IPS-18a (cell line): ENCODE data around the gene ASRGL1.
"Not testable (repeated sequence)": the region's sequence is repeated elsewhere in the genome, so short reads cannot be mapped to it uniquely, and the experiment has no call there.

Experiments used
- H3K27ac ChIP-seq: one replicate; pipeline ENCODE4 v1.5.1; 2013; ENCODE audit warnings: low read length
- H3K27me3 ChIP-seq: one replicate; pipeline ENCODE4 v1.6.1; 2013; ENCODE audit warnings: mild to moderate bottlenecking, low read length; ENCODE audit not compliant: control insufficient read depth, insufficient read depth
- H3K36me3 ChIP-seq: one replicate; pipeline ENCODE4 v1.6.1; 2013; ENCODE audit warnings: low read depth, low read length; ENCODE audit not compliant: control insufficient read depth
- H3K4me1 ChIP-seq: one replicate; pipeline ENCODE4 v1.6.1; 2013; ENCODE audit warnings: low read depth, low read length; ENCODE audit not compliant: control insufficient read depth
- H3K4me3 ChIP-seq: one replicate; pipeline ENCODE4 v1.5.1; 2013; ENCODE audit warnings: low read length
- H3K9ac ChIP-seq: one replicate; pipeline ENCODE4 v1.6.1; 2013; ENCODE audit warnings: mild to moderate bottlenecking, low read length, moderate library complexity
- H3K9me3 ChIP-seq: one replicate; pipeline ENCODE4 v1.6.1; 2013; ENCODE audit warnings: low read depth, low read length; ENCODE audit not compliant: control insufficient read depth

Gene ASRGL1

GRCh38 chr11:62337303-62338181 is at the start of gene ASRGL1:
TSS of gene ASRGL1 (plus strand) at chr11:62337448. CDS start at chr11:62337978, 530 bp downstream.
- Histone ChIP-seq H3K4me3 (peak within 1 kb of the TSS; percentile 81), H3K4me1 (peaks cover 7% of the 10 kb centered on the region), H3K9me3 (no peaks in the 10 kb centered on the region), H3K9ac (peak within 1 kb of the TSS; percentile 55), H3K27me3 (peaks cover 28% of the 10 kb centered on the region), H3K27ac (no peak within 1 kb of the TSS), H3K36me3 (no peaks in the 10 kb centered on the region)

GRCh38 chr11:62295504-62295903 is 41.7 kb upstream of the ASRGL1 start:
- no peak overlapping the region for H3K27ac ChIP-seq
- H3K4me1 ChIP-seq, result no peaks in the 10 kb centered on the region
- H3K9me3 ChIP-seq, result no peaks in the 10 kb centered on the region
- no peak overlapping the region for H3K9ac ChIP-seq
- H3K4me3 ChIP-seq, result no peak overlapping the region
- H3K27me3 ChIP-seq, result no peaks in the 10 kb centered on the region
- no peaks in the 10 kb centered on the region for H3K36me3 ChIP-seq

- no peak within 1 kb of the TSS for H3K9ac ChIP-seq
- H3K4me3 ChIP-seq, result no peak within 1 kb of the TSS
- H3K4me1 ChIP-seq, result no peaks in the 10 kb centered on the region
- H3K27me3 ChIP-seq, result no peaks in the 10 kb centered on the region
- H3K27ac ChIP-seq, result no peak within 1 kb of the TSS
- H3K36me3 ChIP-seq, result no peaks in the 10 kb centered on the region
- no peaks in the 10 kb centered on the region for H3K9me3 ChIP-seq
Observed at GRCh38 chr11:62298975-62299374, 38.3 kb upstream of the ASRGL1 start, which contains the start of gene SCGB1D4. TSS of gene SCGB1D4 (minus strand) at chr11:62299075. CDS start at chr11:62299010, 65 bp downstream.

GRCh38 chr11:62306227-62306626 is 31.0 kb upstream of the ASRGL1 start:
- Histone ChIP-seq H3K9me3 (no peaks in the 10 kb centered on the region), H3K4me3 (no peak overlapping the region), H3K9ac (no peak overlapping the region), H3K27ac (no peak overlapping the region), H3K4me1 (peaks cover 8% of the 10 kb centered on the region), H3K36me3 (no peaks in the 10 kb centered on the region), H3K27me3 (no peaks in the 10 kb centered on the region)

GRCh38 chr11:62307950-62308349 is 29.3 kb upstream of the ASRGL1 start:
- Histone ChIP-seq H3K9ac (no peak overlapping the region), H3K9me3 (no peaks in the 10 kb centered on the region), H3K4me3 (no peak overlapping the region), H3K27me3 (no peaks in the 10 kb centered on the region), H3K27ac (no peak overlapping the region), H3K4me1 (peaks cover 8% of the 10 kb centered on the region), H3K36me3 (no peaks in the 10 kb centered on the region)

- H3K4me1 ChIP-seq, result peaks cover 8% of the 10 kb centered on the region
- H3K4me3 ChIP-seq, result no peak overlapping the region
- no peaks in the 10 kb centered on the region for H3K27me3 ChIP-seq
- no peak overlapping the region for H3K9ac ChIP-seq
- no peaks in the 10 kb centered on the region for H3K36me3 ChIP-seq
- no peak overlapping the region for H3K27ac ChIP-seq
- H3K9me3 ChIP-seq, result no peaks in the 10 kb centered on the region
Observed at GRCh38 chr11:62309991-62310390, 27.3 kb upstream of the ASRGL1 start.

GRCh38 chr11:62315431-62315830 is 21.8 kb upstream of the ASRGL1 start:
- no peaks in the 10 kb centered on the region for H3K27me3 ChIP-seq
- no peak overlapping the region for H3K4me3 ChIP-seq
- no peak overlapping the region for H3K9ac ChIP-seq
- H3K27ac ChIP-seq, result no peak overlapping the region
- no peaks in the 10 kb centered on the region for H3K4me1 ChIP-seq
- H3K9me3 ChIP-seq, result no peaks in the 10 kb centered on the region
- H3K36me3 ChIP-seq, result no peaks in the 10 kb centered on the region

GRCh38 chr11:62322524-62322923 is 14.7 kb upstream of the ASRGL1 start:
- H3K9me3 ChIP-seq, result no peaks in the 10 kb centered on the region
- H3K4me1 ChIP-seq, result peaks cover 9% of the 10 kb centered on the region
- no peak overlapping the region for H3K9ac ChIP-seq
- H3K27ac ChIP-seq, result no peak overlapping the region
- H3K4me3 ChIP-seq, result no peak overlapping the region
- H3K36me3 ChIP-seq, result no peaks in the 10 kb centered on the region
- no peaks in the 10 kb centered on the region for H3K27me3 ChIP-seq

- Histone ChIP-seq H3K27me3 (no peaks in the 10 kb centered on the region), H3K36me3 (no peaks in the 10 kb centered on the region), H3K27ac (no peak overlapping the region), H3K9me3 (no peaks in the 10 kb centered on the region), H3K4me1 (peaks cover 9% of the 10 kb centered on the region), H3K9ac (no peak overlapping the region), H3K4me3 (peak overlapping the region; percentile 32)
Observed at GRCh38 chr11:62324731-62325556, 12.3 kb upstream of the ASRGL1 start.

GRCh38 chr11:62325781-62326180 is 11.5 kb upstream of the ASRGL1 start:
- not testable (repeated sequence) for H3K36me3 ChIP-seq, H3K4me1 ChIP-seq, H3K27ac ChIP-seq, H3K27me3 ChIP-seq, H3K9ac ChIP-seq, H3K9me3 ChIP-seq, H3K4me3 ChIP-seq

- H3K36me3 ChIP-seq, H3K4me3 ChIP-seq, H3K27me3 ChIP-seq, H3K9ac ChIP-seq, H3K9me3 ChIP-seq, H3K4me1 ChIP-seq, H3K27ac ChIP-seq: not testable (repeated sequence)
Observed at GRCh38 chr11:62326719-62327118, 10.5 kb upstream of the ASRGL1 start.
